ENCODE data around the gene RBP3. TPM values are rescaled to one million over a fixed set of nuclear protein-coding genes. Genes with fewer than 3 reads are reported as not detected.

The RBP3 gene
- total RNA-seq, 1 donor from 2014 or later = not detected

DNA sequence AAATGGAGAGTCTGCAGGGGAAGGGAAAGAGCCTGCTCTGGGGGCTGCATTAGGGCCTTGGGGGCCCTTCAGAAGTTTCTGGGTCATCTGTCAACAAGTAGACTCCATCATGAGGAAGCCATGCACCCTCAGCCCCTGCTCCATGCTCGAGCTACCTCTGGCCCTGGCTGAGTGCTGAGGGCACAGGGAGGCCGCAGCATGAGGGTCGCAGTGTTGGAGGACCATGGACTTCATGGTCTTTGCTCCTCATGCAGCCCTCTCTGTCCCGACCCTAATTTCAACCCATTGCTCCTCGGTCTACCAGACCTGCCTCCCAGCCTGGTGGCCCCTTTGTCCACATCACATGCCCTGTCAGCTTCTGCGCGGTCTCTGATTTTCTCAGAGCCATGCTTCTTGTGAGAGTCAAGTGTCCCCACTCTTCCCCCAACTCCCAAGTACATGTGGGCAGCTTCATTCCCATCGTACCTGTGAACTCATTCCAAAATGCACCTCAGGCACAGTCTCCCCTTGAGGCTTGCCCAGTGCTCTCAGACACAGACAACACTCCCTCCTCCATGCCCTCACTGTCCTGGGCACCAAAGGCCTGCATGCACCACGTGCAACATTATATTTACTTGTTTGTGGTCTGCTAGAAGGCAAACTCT, 21.2 kb downstream of the RBP3 start:
- DNase-seq (ENCODE audit: low spot score in 2 of 2) (no peak), FAIRE-seq (no peak)

DNA sequence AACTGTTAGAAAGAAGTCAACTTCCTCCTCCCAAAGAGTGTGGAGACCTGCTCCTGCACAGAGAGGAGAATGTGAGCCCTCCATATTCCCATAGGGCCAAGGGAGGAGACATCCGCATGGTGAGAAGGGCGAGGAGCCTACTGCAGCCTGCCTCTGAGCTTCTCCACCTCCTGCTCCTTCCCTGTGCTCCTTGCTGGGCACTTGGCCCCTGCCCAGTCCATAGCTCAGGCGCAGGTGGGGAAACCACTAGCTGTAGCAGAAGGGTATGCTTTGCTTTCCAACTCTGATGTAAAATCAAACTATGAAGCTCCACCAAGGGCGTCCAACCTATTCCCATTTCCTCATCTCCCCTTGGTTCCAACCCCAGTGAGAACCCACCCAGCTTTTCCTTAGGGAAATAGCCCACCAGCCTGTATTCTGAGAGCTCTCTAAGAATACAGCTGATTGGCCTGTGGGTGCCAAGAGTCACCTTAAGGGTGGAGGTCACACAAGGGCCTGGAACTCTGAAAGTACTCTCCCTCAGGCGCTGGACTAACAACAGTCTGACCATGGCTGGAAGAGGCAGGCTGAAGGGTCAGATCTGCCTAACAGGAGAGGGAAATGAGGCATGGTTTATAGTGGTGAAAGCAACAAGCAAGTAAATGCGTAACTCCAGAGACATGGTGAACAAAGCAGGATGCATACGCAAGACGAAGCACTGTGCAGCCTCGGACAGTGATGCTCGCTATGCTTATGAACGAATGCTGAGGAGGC, 22.0 kb downstream of the RBP3 start:
- DNase-seq (ENCODE audit: low spot score in 2 of 2) (no peak), FAIRE-seq (no peak)

DNA sequence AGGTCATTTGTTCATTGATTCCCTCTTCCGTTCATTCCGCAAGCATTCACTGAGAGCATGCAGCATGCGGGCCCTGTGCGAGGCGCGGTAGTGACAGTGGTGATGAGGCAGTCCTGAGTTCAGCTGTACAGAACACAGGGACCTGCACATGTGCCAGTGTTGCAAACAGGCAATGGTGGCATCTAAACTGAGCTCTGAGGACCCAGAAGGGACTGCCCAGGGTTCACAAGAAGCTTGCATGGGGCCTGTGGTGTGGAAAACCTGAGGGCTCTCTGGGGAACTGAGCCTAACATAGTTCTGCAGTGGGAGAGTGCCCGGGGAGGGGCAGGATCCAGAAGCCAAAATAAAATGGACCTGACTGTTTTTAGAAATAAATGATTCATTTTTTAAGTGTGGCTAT, 22.7 kb downstream of the RBP3 start:
- FAIRE-seq (no peak), DNase-seq (ENCODE audit: low spot score in 2 of 2) (no peak)

DNA sequence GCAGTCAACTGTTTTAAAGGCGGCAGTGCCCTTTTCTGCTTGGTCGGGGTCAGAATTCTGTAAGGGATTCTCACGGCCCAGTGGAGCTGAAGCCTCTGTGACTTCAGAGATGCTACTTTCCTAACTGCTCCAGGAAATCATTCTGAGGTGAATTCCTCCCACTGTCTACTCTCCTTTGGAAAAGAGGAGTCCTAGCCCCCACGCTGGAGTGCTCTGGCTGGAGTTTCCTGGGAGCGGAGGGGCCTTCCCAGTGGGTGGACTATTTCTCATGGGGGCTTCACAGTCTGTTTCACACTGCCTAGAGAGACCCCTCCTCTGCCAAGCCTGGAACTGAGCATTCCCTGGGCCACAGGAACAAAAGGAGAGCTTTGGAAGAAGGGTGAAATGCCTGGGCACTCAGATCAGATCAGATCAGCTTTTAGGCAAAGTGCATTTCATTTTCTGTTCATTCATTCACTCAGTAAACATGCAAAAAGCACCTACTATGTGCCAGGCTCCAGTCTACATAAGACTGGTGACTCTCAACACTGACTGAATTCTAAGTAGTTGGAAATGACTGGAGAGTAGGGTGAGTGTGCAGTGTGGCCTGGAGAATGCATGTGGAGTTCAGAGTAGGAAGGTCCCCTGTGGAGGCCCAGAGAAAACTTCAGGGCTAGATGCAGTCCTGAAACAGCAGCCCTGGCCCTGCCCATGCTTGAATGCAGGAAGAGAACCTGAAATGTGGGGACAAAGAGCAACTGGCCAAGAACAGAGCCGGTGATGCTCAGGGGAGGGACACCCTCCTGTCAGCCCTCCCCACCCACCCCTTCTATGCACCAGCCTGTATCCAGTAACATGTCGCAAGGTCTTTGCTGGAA, 23.7 kb downstream of the RBP3 start:
- FAIRE-seq (no peak), DNase-seq (ENCODE audit: low spot score in 2 of 2) (no peak)

DNA sequence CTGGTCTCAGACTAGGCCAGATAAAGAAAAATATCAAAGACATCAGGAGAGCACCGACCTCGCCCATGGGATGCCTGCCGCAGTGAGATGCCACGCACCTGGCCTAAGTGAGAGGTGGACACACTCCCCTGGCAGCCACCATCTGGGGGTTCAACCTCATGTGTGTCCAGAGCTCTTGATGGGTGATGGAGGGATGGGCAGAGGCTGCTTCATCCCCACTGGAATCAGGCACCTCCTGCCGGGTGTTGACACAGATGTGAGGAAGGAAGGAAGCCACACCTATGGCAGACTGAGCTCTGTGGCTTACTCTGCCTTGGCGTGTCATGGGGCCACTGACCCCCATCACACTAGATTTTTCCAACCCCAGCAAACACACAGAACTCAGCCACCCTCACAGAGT, 24.6 kb downstream of the RBP3 start:
- no peak for DNase-seq (ENCODE audit: low spot score in 2 of 2)
- FAIRE-seq = no peak

- DNase-seq (ENCODE audit: low spot score in 2 of 2) = no peak
- FAIRE-seq = no peak
These were observed 26.7 kb downstream of the RBP3 start for GRCh38 chr10:47374611-47375536.

- DNase-seq (ENCODE audit: low spot score in 2 of 2) = no peak
- FAIRE-seq = no peak
These were observed 28.5 kb downstream of the RBP3 start for GRCh38 chr10:47376522-47377220.

DNA sequence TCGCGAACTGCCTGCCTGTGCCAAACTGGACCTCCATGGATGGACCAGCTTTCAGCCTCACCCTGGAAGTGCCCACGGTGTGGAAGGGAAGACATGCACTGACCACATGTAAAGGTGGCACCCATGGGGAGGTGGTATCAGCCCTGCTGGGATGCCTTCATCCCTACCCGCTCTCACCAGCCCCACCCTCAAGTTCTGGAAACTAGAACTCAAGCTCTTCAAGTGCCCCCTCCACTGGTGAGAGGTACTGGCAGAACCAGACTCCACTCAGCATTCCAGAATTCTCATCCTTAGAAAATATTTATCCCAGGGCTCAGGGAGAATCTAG, 30.0 kb downstream of the RBP3 start:
- no peak for FAIRE-seq

GRCh38 chr10:47378606-47379444, 30.7 kb downstream of the RBP3 start:
- FAIRE-seq (no peak), DNase-seq (ENCODE audit: low spot score in 2 of 2) (no peak)

More for the DNA sequence above, 30.0 kb downstream of the RBP3 start:
- no peak for DNase-seq (ENCODE audit: low spot score in 2 of 2)

DNA sequence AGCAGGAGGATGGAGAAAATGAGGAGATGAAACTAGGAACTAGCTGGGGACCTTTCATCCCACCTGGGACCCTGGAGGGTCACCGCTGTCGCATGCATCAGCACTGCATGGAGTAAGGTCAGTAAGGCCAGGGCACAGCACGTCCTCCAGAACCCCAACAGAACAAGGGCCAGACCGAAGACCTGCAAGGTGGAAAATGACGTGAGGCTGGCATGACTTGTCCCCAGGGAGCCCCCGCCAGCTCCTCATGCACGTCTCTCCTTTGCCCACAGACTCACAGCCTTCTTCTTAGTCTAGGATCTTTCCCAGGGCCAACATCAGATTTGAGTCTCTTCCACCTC, 31.3 kb downstream of the RBP3 start:
- no peak for FAIRE-seq
- no peak for DNase-seq (ENCODE audit: low spot score in 2 of 2)

DNA sequence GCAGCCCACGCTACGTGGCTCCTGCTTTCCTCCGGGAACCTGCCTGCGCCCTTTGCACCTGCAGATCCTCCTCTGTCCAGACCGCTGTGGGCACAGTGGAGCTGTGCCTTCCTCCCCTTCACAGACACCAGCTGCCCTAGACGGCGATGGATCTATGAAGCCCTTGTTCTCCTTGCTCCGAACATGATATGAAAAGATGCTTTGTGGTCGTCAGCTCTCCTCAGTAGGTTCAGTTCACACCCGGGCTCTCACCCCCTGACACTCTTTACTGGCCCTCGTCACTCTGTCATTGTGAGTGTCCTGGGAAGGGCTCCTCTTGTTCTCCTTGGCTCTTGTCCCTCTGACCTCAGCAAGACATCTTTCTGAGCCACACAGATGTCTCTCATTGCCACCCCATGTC, 31.7 kb downstream of the RBP3 start:
- no peak for FAIRE-seq
- peak; percentile 46 to 66 for DNase-seq (ENCODE audit: low spot score in 2 of 2)

DNA sequence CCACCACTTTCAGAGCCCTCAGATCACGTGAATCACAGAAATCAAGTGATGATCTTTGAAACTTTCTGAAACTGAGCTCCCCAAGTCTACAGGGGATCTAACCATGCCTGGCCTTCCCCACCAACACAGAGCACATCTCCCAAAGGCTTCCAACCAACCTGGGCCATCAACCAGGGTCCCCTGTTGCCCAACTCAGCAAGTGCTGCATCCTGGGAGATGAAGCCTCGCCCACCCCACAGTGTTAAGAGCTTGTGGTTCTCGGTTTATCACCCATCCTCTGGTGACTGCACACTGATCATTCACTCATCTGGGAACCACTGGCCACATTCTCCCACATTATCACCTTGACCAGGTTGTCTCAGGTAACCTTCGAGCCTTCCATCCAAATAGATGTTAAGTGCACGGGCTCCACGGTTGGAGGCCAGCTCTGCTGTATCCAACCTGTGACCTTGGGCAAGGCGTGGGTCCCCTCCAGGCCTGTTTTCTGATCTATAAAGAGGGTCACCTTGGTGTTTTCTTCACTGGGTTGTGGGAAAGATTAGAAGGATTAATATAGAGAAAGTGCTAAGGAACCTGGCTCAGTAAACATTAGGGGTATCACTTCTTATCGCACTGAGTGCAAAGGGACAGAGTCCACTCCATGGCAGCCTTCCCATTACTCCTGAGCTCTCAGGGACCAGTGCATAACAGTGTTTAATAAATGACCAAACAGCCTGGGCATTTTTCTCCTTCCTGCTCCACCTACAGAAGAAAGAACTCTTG, 32.4 kb downstream of the RBP3 start:
- FAIRE-seq (no peak), DNase-seq (ENCODE audit: low spot score in 2 of 2) (no peak)

DNA sequence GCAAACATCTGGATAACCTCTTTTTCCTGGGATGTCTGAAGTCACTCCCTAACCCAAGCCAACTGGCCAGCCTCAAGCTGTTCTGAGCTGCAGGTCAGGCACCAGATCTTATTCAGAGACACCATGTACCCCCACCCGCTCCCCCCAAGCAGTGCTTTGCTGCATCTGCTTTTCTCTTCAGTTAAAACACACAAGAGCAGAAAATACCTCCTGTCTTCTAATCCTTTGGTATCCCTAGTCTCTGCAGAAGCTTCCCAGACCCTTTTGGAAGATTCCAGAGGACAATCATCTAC, 32.9 kb downstream of the RBP3 start:
- DNase-seq (ENCODE audit: low spot score in 2 of 2) (no peak), FAIRE-seq (no peak)

DNA sequence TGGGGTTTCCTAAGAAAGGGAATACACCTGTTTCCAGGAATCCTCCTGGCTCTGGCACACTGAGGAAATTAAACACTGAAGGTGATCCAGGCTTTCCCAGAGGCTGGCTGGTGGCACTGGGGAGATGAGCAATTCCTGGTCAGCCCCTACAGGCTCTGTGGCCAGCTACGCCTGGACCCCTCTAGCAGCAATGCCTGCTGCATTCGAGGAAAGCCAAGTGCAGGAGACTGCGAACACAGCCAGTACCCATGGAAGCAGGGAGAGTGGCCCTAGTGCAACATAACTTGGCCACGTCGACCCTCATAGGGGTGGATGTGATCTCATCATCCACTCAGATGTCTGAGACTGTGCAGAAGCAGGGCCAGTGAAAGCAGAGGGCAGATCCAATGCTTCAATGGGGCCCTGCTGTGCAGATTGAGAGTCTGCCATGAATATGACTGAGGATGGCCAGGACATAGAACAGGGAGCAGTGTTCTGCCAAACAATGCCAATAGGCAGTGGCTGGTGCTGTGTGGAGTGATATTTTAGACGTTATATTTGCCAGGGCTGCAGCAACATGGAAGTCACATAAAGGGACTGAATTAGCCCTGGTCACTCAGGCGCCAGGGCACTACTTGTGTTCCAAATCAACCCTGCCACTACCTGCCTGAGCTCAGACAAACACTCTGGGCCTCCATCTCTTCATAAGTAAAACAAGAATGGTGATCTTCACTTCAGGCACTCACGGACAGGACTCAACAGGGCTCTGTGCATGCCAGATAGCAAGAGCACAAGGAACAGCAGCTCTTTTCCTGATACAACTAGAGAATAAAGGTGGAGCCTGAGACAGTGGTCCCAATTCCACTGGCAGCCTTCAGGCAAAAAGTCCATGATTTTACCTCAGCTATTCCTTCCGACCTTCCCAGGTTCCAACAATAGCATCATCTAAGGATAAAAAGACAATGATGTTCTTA, 33.5 kb downstream of the RBP3 start:
- no peak for FAIRE-seq
- DNase-seq (ENCODE audit: low spot score in 2 of 2) = no peak

GRCh38 chr10:47383261-47384147, 35.3 kb downstream of the RBP3 start:
- no peak for FAIRE-seq

GRCh38 chr10:47384148-47384921, 36.2 kb downstream of the RBP3 start, which contains the start of gene ZNF488:
Gene ZNF488, minus strand, starts transcription at chr10:47384293. Its CDS starts 15,464 bp downstream, at chr10:47368829.
- DNase-seq (ENCODE audit: low spot score in 2 of 2) = peak; percentile 89 to 95
- no peak for FAIRE-seq

More at GRCh38 chr10:47383261-47384147, 35.3 kb downstream of the RBP3 start:
- DNase-seq (ENCODE audit: low spot score in 2 of 2) = no peak

Data from frontal cortex (tissue), 4 donors.